Left lobe of liver (tissue), 2 donors: Measurements from ENCODE around the gene ELK3. TPM values are rescaled to one million over a fixed set of nuclear protein-coding genes. Genes with fewer than 3 reads are reported as not detected.

ENCODE experiments used
- ATAC-seq: fragments of 200-7000 bp; cut with Tn5 transposase; one replicate; pipeline ENCODE4 v1.9.1; 2020; ENCODE audit warnings: mild to moderate bottlenecking, moderate library complexity
- DNase-seq: peaks from one replicate; pipeline ENCODE4 v3.0.0-alpha.2; 2020; ENCODE audit warnings: low spot score
- total RNA-seq: library from RNA; stranded (reverse); gene quantifications from one replicate; pipeline ENCODE4 v1.2.1, GENCODE V29; 2021
- donor health status: DM: no; HTN: no; CAD: no; lungs with moderate emphysema.
- donor health status: DM: no; HTN: yes; CAD: no.

Gene ELK3
- total RNA-seq, 1 donor from 2014 or later, result 6.6 TPM

GRCh38 chr12:96208801-96209549, 14.8 kb downstream of the ELK3 start:
- DNase-seq (no peak), ATAC-seq (peak; percentile 57)

- ATAC-seq, result no peak
- no peak for DNase-seq
These were observed 16.3 kb downstream of the ELK3 start for GRCh38 chr12:96210376-96211055.

GRCh38 chr12:96211988-96212387, 17.8 kb downstream of the ELK3 start:
- ATAC-seq (no peak), DNase-seq (no peak)

- DNase-seq (no peak), ATAC-seq (no peak)
These were observed 18.5 kb downstream of the ELK3 start for GRCh38 chr12:96212456-96213375.

- ATAC-seq, result no peak
- no peak for DNase-seq
These were observed 19.7 kb downstream of the ELK3 start for GRCh38 chr12:96213869-96214268.

GRCh38 chr12:96215919-96216273, 21.7 kb downstream of the ELK3 start:
- ATAC-seq, result no peak
- DNase-seq, result peak; percentile 19

- ATAC-seq (no peak), DNase-seq (no peak)
These were observed 25.0 kb downstream of the ELK3 start for GRCh38 chr12:96218989-96219678.

GRCh38 chr12:96219700-96220206, 25.6 kb downstream of the ELK3 start:
- no peak for DNase-seq
- no peak for ATAC-seq

GRCh38 chr12:96220902-96221301, 26.7 kb downstream of the ELK3 start:
- ATAC-seq (no peak), DNase-seq (peak; percentile 33)

- no peak for ATAC-seq
- DNase-seq, result no peak
These were observed 27.2 kb downstream of the ELK3 start for GRCh38 chr12:96221391-96221790.

- DNase-seq (peak; percentile 10), ATAC-seq (no peak)
These were observed 29.4 kb downstream of the ELK3 start for GRCh38 chr12:96223411-96224218.

- DNase-seq (peak; percentile 6), ATAC-seq (no peak)
These were observed 30.0 kb downstream of the ELK3 start for GRCh38 chr12:96224219-96224615.

GRCh38 chr12:96225044-96225855, 31.1 kb downstream of the ELK3 start:
- no peak for ATAC-seq
- DNase-seq, result peak; percentile 50

- DNase-seq, result peak; percentile 94
These were observed 31.8 kb downstream of the ELK3 start for GRCh38 chr12:96225994-96226399.

GRCh38 chr12:96226401-96226800, 32.2 kb downstream of the ELK3 start:
- no peak for ATAC-seq

More at GRCh38 chr12:96225994-96226399, 31.8 kb downstream of the ELK3 start:
- peak; percentile 93 for ATAC-seq

GRCh38 chr12:96226801-96227348, 32.7 kb downstream of the ELK3 start:
- no peak for ATAC-seq
- DNase-seq, result no peak

More at GRCh38 chr12:96226401-96226800, 32.2 kb downstream of the ELK3 start:
- no peak for DNase-seq

GRCh38 chr12:96227365-96228106, 33.4 kb downstream of the ELK3 start:
- ATAC-seq (no peak), DNase-seq (no peak)
